NK-92 (cell line): ENCODE measurements around the gene IL36G.
"Not testable (repeated sequence)": the region's sequence is repeated elsewhere in the genome, so short reads cannot be mapped to it uniquely, and the experiment has no call there.

Experiments used
- DNase-seq: peaks from one replicate; lab custom pipeline; 2025; ENCODE audit not compliant: unreplicated experiment; lab: John Stamatoyannopoulos, UW

IL36G gene

DNA sequence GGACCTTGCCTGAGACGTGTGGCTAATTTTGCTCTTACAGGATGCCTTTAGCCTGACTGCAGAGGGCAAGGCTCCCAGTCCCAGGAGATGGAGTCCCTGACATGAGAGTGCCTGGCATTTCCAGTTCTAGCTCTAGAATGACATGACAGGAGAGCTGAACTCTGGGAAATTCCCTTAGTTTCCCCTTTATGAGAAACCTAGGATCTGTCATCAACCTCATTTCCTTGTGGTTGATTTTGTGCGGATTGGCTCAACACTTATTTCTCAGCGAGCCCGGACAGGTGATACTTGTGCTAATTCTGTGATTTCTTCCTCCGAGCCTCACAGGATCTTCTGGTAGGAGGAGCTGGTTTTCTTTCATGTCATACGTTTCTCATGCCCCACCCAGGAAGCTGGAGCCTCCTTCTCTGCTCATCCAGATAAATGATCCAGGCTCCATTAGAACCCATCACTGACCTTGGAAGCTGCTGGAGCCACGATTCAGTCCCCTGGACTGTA lies at the start of gene IL36G:
IL36G (plus strand) TSS at position 448 of the 498 bp plus-strand sequence. CDS start 633 bp downstream, outside the sequence.
- no peak for DNase-seq

DNA sequence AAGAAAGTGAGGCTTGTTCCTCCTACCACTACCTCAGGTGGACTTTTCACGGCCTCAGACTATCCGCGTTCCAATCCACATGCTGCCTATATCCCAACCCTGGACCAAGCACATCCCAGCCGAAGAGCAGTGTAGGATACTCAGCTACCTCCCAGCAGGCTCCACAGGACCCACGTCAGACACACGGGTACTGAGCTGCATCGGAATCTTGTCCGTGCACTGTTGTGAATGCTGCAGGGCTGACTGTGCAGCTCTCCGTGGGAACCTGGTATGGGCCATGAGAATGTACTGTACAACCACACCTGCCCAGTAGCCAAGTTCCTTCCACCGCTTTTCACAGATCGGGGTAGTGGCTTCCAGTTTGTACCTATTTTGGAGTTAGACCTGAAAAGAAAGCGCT lies 44.5 kb upstream of the IL36G start:
- no peak for DNase-seq

DNA sequence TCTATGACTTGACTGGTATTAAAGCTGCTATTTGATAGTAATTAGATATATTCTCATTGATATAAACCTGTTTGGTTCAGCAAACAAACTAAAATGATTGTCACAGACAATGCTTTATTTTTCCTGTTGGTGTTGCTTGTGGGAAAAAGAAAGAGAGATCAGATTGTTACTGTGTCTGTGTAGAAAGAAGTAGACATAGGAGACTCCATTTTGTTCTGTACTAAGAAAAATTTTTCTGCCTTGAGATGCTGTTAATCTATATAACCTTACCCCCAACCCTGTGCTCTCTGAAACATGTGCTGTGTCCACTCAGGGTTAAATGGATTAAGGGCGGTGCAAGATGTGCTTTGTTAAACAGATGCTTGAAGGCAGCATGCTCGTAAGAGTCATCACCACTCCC lies 43.7 kb upstream of the IL36G start:
- not testable (repeated sequence) for DNase-seq

DNA sequence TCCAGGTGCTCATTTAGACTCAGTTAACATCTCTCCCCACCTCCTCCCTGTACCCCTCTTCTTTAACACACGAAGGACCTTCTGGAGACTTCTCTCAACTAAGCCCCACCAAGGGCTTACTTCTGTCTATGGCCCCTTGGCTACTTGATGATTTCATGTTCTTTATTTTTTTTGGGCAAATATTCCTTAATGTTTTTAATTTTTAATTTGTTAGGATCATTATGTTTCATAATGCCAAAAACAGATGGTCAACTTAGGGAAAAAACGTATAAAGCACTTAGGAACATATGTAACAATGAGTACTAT lies 40.9 kb upstream of the IL36G start:
- no peak for DNase-seq

DNA sequence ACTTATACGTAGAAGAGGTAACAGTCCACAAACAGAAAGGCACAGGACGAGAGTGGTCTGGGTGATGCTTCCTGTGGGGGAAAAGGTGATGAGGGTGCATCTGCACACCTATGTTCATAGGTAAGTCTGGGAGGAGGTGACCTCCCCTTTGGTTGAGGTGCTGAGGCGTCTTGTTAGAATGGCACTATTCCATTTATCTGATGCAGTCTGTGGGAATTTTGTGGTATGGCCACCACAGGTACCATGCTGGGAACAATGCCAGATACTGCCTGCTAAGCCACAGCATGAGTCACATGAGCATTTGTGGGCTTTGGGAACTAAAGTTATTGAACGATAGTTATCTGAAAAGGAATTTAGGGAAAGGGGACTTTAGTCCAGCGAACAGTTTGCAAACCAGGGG lies 38.9 kb upstream of the IL36G start:
- no peak for DNase-seq

DNA sequence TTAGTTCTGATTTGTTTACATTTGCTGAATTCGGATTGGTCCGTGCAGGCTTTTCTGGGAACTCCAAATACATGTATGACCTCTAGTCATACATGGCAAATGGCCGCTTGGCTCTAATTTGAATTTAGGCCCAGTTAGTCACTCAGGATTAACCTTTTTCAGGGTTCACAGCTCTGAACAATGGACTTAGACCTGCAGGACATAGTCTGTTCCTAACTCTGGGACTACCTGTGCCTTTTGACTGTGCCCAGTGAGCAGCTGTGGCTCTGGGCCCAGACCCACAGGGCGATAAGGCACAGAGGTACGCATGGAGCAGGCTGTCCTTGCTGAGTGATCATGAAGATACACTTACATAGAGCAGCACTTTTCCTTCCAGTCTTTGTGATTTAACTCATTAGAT lies 38.4 kb upstream of the IL36G start:
- DNase-seq = no peak

DNA sequence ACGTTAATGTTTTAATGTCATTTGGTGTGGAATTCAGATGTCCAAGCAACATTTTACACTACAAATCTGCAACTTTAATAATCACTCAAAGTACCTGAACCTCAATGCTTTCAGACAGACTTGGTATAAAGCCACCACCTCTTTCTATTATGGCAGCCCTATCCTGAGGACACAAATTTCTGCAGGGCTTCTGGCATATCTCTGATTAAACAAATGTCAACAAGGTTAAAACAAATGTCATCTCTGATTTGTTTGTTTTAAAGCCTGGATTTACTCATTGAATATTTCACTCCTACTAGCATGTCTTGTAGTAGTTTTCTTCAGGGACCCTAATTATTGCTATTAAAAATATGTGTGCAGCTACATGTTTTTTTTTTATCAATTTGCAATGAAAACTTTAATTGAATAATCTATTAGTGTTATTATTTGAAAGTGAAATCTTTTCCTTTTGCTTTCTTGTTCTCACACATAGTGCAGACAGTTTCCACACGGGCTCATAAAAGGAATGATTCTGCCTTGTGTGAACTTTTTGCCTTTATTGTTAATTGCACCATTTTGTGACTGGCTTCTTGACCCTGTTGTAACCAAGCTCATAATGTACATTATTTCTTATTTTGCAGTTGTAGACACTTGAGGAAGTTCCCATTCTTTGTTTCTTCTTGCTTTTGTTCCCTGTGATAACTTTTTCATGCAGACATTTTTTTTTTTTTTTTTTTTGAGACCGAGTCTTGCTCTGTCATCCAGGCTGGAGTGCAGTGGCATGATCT lies 36.8 kb upstream of the IL36G start:
- no peak for DNase-seq

DNA sequence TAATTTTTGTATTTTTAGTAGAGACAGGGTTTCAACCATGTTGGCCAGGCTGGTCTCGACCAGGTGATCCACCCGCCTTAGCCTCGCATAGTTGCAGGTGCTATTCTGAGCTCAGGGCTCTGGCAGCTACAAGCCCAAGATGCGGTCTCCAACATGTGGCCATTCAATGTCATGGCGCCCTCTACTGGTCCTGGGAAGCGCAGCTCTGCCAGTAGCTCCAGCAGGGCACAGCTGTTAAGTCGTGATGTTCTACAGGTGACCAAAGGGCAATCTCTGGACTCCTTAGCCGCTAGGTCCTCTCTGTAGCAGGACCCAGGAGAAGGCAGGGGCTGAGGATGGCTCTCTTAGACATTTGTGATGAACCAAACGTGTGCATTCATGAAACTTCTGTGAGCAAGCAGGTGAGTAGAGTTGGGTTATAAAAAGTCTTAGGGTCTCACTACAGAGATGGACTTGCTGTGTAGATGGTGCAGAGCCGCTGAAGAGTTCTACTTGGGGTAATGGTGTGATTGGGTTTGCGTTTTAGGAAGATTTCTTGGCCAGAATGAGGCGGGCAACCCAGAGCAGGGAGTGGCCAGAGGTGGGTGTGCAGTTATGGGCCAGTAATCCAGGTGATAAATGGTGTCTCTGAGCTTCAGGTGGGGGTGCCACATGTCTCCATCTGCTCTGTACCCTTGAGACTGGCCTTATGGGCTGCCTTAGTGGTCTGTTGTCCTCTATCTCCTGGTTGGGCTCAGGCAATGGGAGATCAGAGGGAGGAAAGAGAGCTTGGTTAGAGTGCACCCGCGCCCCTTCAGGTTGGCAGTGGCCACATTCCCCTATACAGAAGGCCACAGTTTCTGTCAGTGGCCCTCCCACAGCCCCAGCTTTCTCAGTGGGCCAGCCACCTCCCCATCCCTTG lies 35.8 kb upstream of the IL36G start:
- DNase-seq = no peak

DNA sequence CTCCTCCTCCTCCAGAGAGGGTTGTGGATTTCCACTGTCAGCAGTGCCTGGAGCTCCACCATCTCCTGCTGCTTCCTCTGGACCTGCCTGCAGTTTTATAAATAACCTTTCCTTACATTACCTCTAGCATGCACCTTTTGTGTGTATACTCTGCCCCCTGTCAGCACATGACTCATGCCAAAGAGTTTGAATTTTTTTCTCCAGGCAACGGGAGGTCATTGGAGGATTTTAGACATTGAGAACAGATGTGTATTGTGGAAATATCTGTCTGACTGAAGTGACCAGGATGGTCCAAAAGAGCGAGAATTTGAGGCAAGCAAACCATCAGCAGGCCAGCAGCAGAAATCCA lies 35.2 kb upstream of the IL36G start:
- no peak for DNase-seq

DNA sequence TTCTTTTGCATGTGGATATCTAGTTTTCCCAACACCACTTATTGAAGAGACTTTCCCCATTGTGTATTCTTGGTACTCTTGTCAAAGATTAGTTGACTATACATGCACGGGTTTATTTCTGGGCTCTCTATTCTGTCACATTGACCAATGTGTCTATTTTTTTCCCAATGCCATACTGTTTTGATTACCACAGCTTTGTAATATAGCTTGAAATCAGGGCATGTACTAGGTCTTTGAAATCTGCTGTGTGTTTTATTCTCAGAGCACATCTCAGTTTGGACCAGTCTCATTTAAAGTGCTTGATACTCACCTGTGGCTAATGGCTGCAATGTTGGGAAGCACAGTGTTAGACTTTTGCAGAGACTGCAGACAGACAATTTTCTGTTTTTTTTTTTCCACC lies 32.8 kb upstream of the IL36G start:
- DNase-seq = no peak

DNA sequence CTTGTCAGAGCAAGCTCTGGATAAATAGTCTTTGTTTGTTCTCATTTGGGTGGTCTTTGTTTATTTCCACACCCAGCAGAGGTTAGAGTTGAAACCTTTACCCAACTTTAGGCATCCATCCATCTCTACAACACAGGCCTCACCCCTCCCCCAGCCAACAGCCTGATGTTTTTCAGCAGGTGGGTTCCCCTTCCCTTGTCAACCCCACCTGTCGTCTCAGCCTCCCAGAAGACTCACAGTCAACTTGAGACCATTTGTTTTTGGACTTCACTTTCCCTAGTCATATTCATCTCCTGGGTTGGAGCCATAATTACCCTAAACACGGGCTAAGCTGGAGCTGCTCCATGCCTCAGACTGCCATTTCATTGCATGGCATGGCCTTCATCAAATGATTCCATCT lies 31.7 kb upstream of the IL36G start:
- DNase-seq = no peak

DNA sequence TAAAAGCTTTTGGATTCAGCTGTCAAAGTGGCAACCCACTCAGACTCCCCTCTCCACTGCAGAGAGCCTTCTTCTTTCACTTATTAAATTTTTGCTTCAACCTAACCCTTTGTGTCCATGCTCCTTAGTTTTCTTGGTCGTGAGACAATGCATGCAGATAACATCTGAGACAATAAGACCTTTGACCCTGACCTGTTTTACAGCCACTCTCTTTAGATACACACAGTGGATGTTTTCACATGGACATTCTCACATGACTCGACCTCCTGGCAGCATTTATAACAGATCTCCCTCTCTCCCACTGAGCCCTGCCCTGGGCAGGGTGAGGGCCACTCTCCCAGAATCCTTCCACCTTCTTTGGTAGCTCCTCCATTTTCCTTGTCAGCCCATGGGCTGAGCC lies 30.4 kb upstream of the IL36G start:
- no peak for DNase-seq

DNA sequence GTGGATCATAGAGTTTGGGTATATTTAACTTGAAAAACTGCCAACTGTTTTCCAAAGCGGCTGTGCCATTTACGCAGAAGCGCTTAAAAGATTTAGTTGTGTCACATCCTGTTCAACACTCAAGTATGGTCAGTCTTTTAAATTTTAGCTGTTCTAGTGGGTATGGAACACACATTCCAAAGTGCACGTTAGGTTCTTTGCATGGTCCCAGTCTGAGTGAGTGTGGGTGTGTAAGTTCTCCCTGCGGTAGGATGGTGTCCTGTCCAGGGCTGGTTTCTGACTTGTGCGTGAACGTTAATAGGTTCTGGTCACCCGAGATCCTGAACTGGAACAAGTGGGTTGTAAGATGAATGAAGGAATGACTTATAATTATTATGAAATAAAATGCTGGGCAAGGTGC lies 28.4 kb upstream of the IL36G start:
- DNase-seq = no peak

DNA sequence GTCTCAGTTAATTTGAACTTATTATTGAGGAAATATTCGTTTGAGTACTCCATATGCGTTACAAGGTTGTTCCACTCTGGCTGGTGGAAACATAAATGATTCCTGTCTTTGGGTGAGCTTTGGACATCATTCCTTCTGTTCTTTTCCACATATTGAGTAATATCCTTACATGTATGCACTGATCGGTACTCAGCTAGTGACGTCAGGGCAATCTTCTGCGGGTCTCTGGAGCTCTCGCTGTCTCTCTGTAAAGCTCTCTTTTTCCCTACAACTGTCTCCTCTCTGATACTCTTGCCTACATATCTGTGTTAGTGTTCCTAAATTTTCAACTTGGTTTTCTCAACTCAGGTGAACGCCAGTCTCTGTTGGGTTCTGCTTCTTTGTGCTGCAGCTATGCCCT lies 23.4 kb upstream of the IL36G start:
- DNase-seq = no peak

DNA sequence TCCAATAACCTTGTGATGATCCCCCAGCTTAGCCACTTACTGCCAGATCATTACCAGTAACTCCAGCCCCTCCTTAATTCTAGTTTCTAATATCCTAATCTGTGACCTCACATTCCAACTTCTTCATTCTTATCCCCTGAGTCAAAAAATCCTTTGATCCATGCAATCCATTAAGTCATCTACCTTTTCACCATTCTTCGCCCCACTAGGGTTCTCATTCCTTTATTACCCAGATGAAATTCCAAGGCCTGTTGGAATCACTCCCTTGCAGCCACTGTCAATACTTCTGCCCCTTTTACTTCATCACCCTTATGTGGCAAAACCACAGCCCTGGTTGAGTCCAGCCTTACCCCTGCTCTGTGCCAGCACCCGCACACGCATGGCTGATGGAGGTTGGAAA lies 20.3 kb upstream of the IL36G start:
- no peak for DNase-seq

DNA sequence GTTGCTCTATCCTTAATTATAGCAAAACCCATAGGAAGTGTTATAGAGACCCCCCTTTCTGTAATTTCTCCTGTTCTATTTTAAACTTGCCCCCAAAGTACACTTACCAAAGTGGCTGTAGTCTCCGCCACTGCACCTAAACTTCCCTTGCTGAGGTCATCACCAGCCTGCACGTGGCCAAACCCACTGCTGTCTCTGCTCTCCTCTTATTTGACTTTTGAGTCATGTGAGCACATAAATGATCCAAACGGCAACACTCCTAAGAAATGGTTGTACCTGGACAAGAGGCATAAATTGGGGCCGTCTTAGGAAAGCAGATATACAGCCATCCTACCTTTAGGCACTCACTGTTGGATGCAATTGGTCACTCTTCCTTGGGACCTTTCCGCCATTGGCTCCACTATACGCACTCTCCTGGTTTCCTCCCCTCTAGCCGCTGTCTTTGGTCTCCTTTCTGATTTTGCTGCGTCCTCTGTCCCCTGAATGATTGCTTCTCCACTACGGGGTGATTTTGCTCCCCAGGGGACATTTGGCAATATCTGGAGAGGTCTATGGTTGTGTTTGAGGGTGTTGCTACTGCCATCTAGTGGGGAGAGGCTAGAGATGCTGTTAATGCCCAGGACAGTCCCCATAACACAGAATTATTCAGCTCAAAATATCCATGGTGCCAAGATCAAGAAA lies 19.2 kb upstream of the IL36G start:
- DNase-seq = no peak

DNA sequence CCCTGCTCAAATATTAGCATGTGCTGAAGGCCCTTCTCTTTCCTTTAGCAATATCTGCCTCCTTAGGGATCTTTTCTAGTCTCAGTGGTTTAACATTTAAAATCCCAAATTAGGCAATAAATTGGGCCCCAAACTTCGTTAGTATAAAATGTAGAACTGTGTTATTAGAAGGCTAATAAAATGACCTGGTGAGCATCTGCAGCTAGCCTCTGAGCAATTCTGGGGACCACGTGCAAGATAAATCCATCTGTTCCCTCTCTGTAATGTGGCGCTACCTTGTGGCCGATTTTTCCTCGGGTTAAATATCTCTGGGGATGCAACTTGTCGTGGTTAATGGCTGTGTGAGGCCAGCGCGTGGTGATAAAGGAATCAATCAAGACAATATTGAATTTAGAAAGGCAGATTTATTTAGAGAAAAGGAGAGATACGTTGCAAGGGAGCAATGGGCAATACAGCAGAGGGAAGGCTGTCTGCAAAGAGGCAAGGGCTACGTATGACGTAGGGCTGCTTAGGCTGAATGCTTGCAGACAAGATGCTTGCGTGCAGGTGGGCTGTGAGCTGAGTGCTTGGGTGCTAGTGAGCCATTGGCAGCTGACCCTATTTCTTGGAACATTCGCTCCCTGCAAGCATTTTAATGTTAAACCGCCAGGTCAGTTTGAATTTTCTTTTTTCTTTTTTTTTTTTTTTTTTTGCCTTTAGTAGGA lies 18.5 kb upstream of the IL36G start:
- no peak for DNase-seq

DNA sequence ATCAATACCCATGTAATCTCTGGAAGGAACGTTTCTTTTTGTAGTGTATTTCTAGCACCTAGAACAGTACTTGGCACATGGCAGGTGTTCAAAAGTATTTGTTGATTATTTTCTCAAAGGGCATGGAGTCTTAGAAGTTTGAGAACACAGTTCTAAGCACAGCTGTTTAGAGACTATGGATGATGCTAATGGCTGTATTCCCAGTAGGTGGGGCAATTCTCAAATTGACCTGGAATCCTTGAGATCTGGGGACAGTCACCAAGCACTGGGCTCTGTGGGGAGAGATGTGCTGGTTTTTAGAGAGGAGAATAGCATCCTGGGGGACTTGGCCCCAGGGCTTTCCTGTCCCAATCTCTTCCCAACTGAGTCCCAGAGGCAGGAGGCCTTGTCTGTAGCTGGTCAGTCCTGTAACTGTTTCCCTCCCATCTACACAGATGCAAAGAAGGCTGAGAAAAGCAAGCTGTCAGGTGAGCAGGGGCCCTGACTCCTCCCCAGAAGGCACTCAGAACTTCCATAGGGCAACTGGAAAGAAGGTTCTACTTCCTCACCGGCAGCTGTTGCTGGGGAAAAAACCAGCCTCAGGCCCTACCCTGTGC lies 17.5 kb upstream of the IL36G start:
- DNase-seq = no peak

DNA sequence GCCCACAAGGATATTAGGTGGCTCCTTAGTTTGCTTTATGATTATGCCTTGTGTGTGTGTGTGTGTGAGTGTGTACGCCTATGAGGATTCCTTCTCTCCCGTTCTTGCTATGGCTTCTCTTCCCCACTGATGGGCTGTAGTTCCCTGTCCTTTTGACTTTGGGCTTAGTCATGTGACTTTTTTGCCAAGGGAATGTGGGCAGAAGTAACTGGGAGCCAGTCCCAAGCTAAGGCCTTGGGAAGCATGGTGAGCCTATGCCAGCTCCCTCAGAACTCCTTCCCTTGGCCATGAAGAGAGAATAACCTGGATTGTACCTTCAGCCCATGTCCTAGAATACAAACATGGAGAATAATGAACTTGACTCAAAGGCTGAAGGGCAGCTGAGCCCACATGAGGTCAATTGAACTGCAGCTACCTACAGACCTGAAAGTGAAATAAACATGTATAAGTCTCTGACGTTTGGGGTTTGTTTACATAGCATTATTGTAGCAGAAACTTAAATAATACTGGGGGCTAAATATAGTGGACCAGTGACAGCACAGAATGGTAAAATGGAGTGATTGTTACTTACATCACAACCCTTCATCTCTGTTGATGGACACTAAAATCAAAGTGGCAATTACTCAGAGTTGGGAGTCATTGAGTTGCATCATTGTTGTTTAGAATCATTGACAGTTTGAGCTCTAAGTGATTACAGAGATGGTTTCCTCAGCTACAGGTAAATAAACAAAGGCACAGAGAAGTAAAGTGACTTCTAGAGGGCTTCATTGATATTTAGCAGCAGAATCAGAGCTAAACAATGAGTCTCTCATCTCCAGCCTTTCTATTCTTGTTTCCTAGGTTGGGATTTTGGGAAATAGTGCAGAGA lies 15.3 kb upstream of the IL36G start:
- no peak for DNase-seq

DNA sequence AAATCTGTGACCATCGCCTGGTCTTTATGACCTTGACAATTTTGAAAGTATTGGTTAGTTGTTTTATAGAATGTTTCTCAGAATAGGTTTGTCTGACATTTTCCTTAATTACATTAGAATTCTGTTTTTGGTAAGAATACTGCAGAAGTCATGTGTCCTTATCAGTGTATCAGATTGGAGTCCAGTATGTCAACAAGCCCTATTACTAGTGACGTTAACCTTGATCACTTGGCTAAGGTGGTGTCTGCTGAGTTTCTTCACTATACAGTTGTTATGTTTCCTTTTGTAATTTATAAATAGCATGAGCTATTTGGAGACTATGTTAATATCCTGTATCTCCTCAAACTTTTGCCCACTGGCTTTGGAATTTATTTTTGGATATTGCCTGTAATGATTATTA lies 10.8 kb upstream of the IL36G start:
- no peak for DNase-seq
